Left ventricle myocardium inferior (tissue), 1 donor: Measurements from ENCODE around the gene YWHAE. TPM values are rescaled to one million over a fixed set of nuclear protein-coding genes. Genes with fewer than 3 reads are reported as not detected.

ENCODE experiments used
- DNase-seq: peaks from one replicate; pipeline ENCODE4 v3.0.0-alpha.2; 2020
- H3K27ac ChIP-seq: fragments of 200-600 bp; replicated peaks from 2 replicates; pipeline ENCODE4 v1.8.0; 2021
- H3K27me3 ChIP-seq: fragments of 200-600 bp; 2 replicates; pipeline ENCODE4 v1.8.0; 2021; ENCODE audit warnings: low read depth
- H3K36me3 ChIP-seq: fragments of 200-600 bp; 2 replicates; pipeline ENCODE4 v1.8.0; 2021
- H3K4me1 ChIP-seq: fragments of 200-600 bp; 2 replicates; pipeline ENCODE4 v1.8.0; 2021
- H3K4me3 ChIP-seq: fragments of 200-600 bp; 2 replicates; pipeline ENCODE4 v1.8.0; 2021; ENCODE audit warnings: mild to moderate bottlenecking, moderate library complexity
- H3K9me3 ChIP-seq: fragments of 200-600 bp; replicated peaks from 2 replicates; pipeline ENCODE4 v1.8.0; 2021
- CTCF ChIP-seq: fragments of 200-600 bp; IDR thresholded peaks from 2 replicates; pipeline ENCODE4 v1.8.0; 2021; ENCODE audit warnings: antibody characterized with exemption, mild to moderate bottlenecking, borderline replicate concordance
- intact Hi-C: fragments of 100-400 bp; cut with micrococcal nuclease; formaldehyde crosslinking; loops from one replicate; pipeline ENCODE4 v1.11.0; 2022
- total RNA-seq: library from RNA; stranded (reverse); fragmentation: NEBNext Ultra II Directional; extraction: Animal tissue kit (Norgen Biotek cat#: 25700); gene quantifications from one replicate; pipeline ENCODE4 v1.2.1, GENCODE V29; 2021
- donor health status: DM: no; HTN: yes; CAD: no; lungs with severe emphysema.

Gene YWHAE
- total RNA-seq, 1 donor from 2014 or later, result 569 TPM

DNA sequence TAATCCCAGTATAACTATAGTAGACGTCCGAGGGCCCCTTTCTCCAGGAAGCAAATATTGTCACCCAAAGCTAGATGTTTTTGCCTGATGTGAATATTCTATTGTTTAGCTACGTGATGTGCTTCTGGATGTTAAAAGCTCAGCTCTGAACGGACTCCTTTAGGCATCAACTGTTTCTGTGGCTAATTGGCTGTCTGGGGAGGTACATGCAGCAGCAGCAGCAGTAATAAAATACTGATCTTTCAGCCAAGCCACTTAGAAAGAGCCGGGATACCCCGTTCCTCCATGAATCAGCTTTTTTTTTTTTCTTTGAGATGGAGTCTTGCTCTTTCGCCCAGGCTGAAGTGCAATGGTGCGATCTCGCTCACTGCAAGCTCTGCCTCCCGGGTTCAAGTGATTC is 77.5 kb downstream of the YWHAE start:
- no peak overlapping the region for H3K27ac ChIP-seq
- DNase-seq, result no peak
- H3K36me3 ChIP-seq, result no peaks in the 10 kb centered on the region
- H3K4me1 ChIP-seq, result peaks cover 14% of the 10 kb centered on the region
- H3K4me3 ChIP-seq, result no peak overlapping the region
- no peak for TF ChIP-seq CTCF
- intact Hi-C loops, result no loop called here
- no peaks in the 10 kb centered on the region for H3K27me3 ChIP-seq
- no peaks in the 10 kb centered on the region for H3K9me3 ChIP-seq

- intact Hi-C loops, result no loop called here
- H3K36me3 ChIP-seq, result no peaks in the 10 kb centered on the region
- no peaks in the 10 kb centered on the region for H3K9me3 ChIP-seq
- H3K4me3 ChIP-seq, result no peak overlapping the region
- no peak overlapping the region for H3K27ac ChIP-seq
- peaks cover 14% of the 10 kb centered on the region for H3K4me1 ChIP-seq
- no peak for TF ChIP-seq CTCF
- DNase-seq, result no peak
- H3K27me3 ChIP-seq, result no peaks in the 10 kb centered on the region
These were observed 78.0 kb downstream of the YWHAE start for GRCh38 chr17:1322014-1322428.

DNA sequence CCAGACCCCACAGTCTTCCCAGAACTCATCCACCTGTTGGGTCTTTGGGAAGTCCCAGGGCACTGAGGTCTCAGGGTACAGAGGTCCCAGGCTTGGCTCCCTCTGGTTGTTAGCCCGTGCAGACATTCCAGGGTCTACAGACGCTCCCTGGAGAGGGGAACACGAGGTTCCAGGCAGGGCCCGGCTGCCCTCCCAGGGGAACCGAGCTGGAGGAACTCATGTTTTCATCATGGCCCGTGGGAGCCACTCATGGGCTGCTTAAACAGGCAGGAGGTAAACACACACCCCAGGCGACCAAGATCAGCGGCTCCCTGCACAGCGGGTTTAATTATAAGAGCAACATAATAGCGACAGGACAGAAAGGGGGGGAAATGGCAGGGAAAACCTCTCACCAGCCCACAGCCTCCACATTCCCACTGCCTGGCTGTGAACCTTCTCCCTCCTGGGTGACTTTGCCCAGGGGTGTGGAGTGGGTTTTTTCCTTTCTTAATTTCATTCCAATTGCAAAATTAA is 84.1 kb downstream of the YWHAE start:
- Histone ChIP-seq H3K9me3 (no peaks in the 10 kb centered on the region), H3K4me1 (peaks cover 25% of the 10 kb centered on the region), H3K36me3 (no peaks in the 10 kb centered on the region), H3K27me3 (peaks cover 24% of the 10 kb centered on the region), H3K27ac (peak overlapping the region; percentile 69), H3K4me3 (no peak overlapping the region)
- peak; percentile 57 for DNase-seq
- TF ChIP-seq CTCF, result no peak
- intact Hi-C loops, result no loop called here

GRCh38 chr17:1315409-1315808 is 84.6 kb downstream of the YWHAE start:
- peak overlapping the region; percentile 69 for H3K27ac ChIP-seq
- H3K4me1 ChIP-seq, result peaks cover 25% of the 10 kb centered on the region
- no peaks in the 10 kb centered on the region for H3K9me3 ChIP-seq
- DNase-seq, result peak; percentile 51
- H3K27me3 ChIP-seq, result peaks cover 24% of the 10 kb centered on the region
- no peak overlapping the region for H3K4me3 ChIP-seq
- intact Hi-C loops, result no loop called here
- no peaks in the 10 kb centered on the region for H3K36me3 ChIP-seq
- TF ChIP-seq CTCF, result no peak

DNA sequence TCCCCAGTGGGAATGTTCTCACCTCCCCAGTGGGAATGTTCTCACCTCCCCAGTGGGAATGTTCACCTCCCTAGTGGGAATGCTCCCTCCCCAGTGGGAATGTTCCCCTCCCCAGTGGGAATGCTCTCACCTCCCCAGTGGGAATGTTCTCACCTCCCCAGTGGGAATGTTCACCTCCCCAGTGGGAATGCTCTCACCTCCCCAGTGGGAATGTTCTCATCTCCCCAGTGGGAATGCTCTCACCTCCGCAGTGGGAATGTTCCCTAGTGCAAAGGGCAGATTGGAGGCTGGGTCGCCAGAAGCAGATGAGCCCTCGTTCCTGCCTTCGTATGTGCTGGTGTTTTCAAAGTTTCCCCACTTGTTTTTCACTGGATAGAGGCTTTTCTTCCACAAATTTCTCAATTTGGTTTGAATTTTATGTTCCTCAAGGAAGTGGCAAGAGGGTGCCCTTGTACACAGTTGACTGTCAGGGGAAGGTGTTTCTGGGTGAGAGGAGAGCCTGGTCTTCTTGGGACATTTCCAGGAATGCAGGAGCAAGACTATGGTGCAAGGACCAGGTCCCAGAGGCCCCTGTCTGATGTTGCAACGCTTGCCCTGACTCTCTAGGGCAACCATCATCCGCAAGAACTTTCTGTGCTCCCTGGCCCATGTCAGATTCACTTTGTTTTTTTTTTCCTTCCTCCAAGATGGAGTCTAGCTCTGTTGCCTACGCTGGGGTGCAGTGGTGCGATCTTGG is 86.6 kb downstream of the YWHAE start:
- no peaks in the 10 kb centered on the region for H3K9me3 ChIP-seq
- H3K27ac ChIP-seq, result no peak overlapping the region
- DNase-seq, result no peak
- peaks cover 15% of the 10 kb centered on the region for H3K4me1 ChIP-seq
- no peaks in the 10 kb centered on the region for H3K36me3 ChIP-seq
- H3K4me3 ChIP-seq, result no peak overlapping the region
- H3K27me3 ChIP-seq, result peaks cover 24% of the 10 kb centered on the region
- no peak for TF ChIP-seq CTCF
- intact Hi-C loops, result no loop called here
